ENCODE data around the gene OR52B4.
A peak's percentile ranks its signal among the peaks of the same experiment; 100 is the strongest.
"Not testable (repeated sequence)": the region's sequence is repeated elsewhere in the genome, so short reads cannot be mapped to it uniquely, and the experiment has no call there.

The OR52B4 gene

DNA sequence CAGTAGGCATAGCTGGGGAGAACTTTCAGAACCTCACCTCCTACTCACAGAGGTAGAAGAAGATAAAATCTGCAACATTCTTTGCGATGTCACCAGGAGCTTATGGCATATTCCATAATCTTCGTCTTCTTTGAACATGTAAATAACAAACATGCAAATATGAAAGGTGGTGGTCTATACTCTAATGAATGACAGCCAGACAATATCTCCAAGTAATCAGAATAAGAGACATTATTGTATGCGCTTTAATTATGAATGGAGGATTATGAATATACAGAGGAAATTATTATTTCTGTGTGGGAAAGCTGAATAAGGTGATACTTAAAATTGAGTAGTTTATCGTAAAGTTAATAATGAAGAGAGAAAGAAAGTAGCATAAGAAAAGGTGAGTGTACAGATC is at the start of gene OR52B4:
Gene OR52B4, minus strand, starts transcription at position 101 of the 400 bp plus-strand sequence. Its CDS starts 91 bp downstream, at position 10.
- DNase-seq: no peak

GRCh38 chr11:4416816-4417215 is 48.6 kb upstream of the OR52B4 start:
- no peak for DNase-seq

DNA sequence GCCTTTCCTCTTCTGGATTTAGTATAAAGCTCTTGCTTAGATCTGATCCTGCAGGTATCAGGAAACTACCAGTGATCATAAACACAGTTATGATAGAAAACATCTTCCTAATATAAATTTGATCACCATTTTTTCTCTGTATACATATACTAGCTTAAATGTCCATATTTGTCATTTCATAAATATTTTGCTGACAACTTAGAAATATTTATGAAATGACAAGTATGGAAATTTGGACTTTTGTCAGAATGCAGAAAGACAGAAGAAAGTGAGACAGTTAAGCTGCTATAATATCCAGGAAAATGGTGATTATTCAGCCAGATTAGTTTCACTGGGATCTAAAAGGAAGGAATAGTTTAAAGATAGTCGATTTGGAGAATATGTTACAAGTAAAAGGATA is 48.1 kb upstream of the OR52B4 start:
- DNase-seq: no peak

GRCh38 chr11:4406206-4406605 is 38.0 kb upstream of the OR52B4 start:
- not testable (repeated sequence) for DNase-seq

GRCh38 chr11:4393858-4394223 is 25.7 kb upstream of the OR52B4 start:
- no peak for DNase-seq

- DNase-seq: peak; percentile 89
Measured at GRCh38 chr11:4393209-4393857, 25.1 kb upstream of the OR52B4 start, which contains the start of gene TRIM21. Gene TRIM21, minus strand, starts transcription at chr11:4393702. Its CDS starts 3,293 bp downstream, at chr11:4390409.

DNA sequence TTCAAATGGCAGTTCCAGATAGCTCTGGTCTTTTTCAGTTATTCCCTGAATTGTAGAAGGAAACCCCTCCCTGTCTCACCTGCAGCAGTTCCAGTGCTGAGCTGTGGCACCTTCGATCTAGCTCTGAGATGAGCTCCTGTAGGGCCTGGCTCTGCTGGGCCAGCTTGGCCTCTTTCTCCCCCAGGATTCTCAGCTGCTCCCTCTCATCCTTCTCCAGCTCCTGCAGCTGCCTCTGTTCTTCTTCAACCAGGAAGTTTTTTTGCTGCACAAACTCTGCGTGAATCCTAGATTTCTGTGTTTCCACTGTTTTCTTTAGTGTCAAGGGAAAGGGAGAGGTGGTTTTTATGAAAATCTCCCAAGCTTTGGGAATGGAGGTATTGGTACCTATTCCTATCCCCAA is 20.0 kb upstream of the OR52B4 start:
- no peak for DNase-seq

- no peak for DNase-seq
Measured at GRCh38 chr11:4385978-4386740, 18.0 kb upstream of the OR52B4 start.

GRCh38 chr11:4381901-4382300 is 13.7 kb upstream of the OR52B4 start:
- no peak for DNase-seq

DNA sequence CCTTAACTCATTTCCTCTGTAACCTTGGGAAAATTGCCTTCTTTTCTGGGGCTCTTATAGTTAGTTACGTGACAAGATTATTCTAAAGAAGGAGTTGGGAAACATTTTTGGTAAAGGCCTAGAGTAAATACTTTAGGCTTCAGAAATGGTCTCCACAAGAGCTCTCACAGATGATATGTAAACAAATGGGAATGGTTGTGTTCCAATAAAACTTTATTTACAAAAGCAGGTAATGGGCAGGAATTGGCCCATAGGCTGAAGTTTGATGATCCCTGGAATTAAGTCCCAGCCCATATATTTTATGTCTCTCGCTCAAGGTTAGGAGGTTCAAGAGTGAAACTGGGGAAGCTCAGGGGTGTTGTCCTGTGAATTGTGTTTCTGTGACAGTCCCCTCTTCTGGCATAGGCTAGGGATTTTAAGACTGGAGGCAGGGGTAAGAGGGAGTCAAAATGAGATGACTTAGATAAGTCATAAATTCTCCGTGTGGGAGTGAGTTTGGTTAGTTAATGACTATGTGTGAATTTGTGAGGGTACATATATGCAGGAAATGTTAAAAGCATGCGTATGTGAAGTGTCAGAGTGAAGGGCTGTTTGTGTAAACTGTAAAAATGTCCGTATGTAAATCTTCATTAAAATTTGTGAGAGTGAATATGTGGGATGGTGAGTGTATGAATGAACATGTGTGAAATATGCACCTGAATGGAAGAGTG is 7.4 kb upstream of the OR52B4 start:
- DNase-seq: no peak

DNA sequence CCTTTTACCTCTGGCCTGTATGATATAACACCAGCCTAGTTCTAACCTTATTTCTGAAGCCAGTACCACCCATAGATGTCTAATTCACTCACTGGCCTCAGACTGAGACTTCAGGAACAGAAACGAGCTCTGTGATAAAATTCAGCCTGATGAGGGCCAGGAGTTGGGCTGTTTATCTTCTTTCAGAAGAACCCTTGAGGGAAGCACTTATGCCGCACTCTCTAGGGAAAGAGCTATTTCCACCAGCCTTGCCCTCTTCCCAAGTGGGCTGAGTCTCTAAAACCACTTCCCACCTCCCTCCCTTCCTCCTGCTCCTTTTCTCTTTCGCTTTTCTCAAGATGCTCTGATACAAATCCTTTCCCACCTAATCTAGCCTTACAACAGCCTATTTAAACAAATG is 2.0 kb upstream of the OR52B4 start:
- no peak for DNase-seq

DNA sequence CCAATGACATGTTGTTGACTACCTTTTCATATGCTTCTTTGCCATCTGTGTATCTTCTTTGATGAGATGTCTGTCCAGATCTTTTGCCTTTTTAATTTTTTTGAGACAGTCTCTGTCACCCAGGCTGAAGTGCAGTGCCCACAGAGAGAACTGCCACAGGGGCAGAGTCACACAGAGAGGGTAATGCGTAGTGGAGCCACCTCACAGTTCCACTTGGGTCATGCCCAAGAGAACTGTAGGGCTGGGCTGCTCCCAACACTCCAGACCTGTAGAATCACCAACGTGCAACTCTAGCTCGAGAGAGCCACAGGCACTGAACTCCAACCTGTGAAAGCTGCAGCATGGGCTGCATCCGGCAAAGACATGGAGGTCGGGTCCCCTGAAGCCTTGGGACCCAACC is 20.0 kb downstream of the OR52B4 start:
- not testable (repeated sequence) for DNase-seq

- not testable (repeated sequence) for DNase-seq
Measured at GRCh38 chr11:4345366-4345765, 22.8 kb downstream of the OR52B4 start.

DNA sequence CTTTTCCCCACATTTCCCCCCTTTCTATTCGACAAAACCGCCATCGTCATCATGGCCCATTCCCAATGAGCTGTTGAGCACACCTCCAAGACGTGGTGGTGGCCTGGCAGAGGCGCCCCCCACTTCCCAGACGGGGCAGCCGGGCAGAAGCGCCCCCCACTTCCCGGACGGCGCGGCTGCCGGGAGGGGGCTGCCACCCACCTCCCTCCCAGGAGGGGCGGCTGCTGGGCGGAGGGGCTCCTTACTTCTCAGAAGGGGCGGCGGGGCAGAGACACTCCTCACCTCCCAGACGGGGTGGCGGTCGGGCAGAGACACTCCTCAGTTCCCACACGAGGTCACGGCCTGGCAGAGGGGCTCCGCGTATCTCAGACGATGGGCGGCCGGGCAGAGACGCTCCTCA is 33.8 kb downstream of the OR52B4 start:
- not testable (repeated sequence) for DNase-seq

All from CD4-positive, alpha-beta T cell treated with Interleukin-12 subunit alpha and Interleukin-12 subunit beta, for 1 hour (primary cell).